ENCODE measurements around the gene TBC1D4.

DNA sequence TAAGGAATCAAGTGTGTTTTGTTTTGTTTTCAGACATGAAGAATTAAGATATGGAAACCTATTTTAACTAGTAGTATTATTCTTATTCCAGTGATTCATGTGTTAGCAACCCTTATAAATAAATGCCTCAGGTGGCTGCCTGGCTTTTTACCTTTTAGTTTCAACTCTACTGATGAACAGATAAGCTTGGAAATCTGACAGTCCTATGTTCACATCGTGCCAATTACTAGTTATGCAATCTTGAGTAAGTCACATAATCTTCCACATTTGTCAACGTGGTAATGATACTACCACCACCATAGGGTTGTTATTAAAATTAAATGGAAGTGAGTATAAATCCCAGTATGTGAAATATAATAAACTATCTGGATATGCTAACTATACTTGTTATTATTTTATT lies 64.3 kb downstream of the TBC1D4 start:
- no peak for TF ChIP-seq POLR2AphosphoS5 (IDR thresholded peaks at IDR 0.05)
- TF ChIP-seq, protein P1, sequence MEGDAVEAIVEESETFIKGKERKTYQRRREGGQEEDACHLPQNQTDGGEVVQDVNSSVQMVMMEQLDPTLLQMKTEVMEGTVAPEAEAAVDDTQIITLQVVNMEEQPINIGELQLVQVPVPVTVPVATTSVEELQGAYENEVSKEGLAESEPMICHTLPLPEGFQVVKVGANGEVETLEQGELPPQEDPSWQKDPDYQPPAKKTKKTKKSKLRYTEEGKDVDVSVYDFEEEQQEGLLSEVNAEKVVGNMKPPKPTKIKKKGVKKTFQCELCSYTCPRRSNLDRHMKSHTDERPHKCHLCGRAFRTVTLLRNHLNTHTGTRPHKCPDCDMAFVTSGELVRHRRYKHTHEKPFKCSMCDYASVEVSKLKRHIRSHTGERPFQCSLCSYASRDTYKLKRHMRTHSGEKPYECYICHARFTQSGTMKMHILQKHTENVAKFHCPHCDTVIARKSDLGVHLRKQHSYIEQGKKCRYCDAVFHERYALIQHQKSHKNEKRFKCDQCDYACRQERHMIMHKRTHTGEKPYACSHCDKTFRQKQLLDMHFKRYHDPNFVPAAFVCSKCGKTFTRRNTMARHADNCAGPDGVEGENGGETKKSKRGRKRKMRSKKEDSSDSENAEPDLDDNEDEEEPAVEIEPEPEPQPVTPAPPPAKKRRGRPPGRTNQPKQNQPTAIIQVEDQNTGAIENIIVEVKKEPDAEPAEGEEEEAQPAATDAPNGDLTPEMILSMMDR (IDR thresholded peaks at IDR 0.05 in 8 of 11, conservative IDR thresholded peaks at IDR 0.05 in 3 of 11): no peak
